Activated CD4-positive, CD25-positive, alpha-beta regulatory T cell treated with anti-CD3 and anti-CD28 coated beads, Interleukin-2, amount 50 U/mL, for 72 hours (primary cell): ENCODE results near the gene PRR23B.

Source experiments
- DNase-seq: peaks from one replicate; pipeline ENCODE4 v3.0.0; 2021

Gene PRR23B

GRCh38 chr3:138972941-138973340 is 47.8 kb downstream of the PRR23B start:
- no peak for DNase-seq

DNA sequence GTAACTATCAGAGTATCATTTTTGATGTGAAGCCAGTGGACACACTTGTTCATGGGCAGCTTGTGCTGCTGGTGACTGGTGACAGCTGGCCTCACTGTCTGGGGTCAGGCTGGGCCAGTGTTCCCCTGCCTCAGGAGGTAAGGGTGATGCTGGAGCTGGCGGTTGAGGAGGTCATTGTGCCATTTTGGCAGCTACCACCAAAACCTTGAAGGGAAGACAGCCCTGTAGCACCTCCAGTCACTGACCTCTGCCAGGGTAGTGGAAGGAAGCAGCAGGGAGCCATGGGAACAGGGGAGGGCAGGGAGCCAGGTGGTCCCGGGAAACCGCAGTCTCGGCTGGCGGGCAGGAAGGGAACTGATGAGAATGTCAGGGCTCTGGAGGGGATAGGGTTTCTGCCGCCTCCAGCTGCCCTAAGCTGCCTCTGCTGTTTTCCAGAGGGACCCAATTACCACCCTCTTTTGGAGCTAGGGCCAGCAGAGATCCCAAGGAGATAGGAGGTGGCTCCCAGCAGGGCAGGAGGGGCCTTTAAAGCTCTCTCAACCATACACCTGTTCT is 48.9 kb downstream of the PRR23B start:
- DNase-seq, result no peak
